Right lobe of liver (tissue), 4 donors: ENCODE data around the gene ARHGEF19.

Experiments
- POLR2A ChIP-seq: fragments of 450-650 bp; IDR thresholded peaks from one replicate; pipeline ENCODE4 v1.6.1; 2017; ENCODE audit warnings: antibody characterized with exemption, mild to moderate bottlenecking
- TF ChIP-seq, protein P1 (sequence below), 4 donors: fragments of 200-600 bp in 3 of 4; fragments of 450-650 bp in 1 of 4; IDR thresholded peaks; one replicate each; pipeline versions ENCODE4 v1.5.1 to v1.8.0; 2016 to 2022; ENCODE audit warnings: antibody characterized with exemption in 4 of 4, mild to moderate bottlenecking in 2 of 4
- donor health status: DM: no; HTN: no; CAD: no.
- donor health status: DM: no; HTN: no; CAD: no.
- donor health status: DM: no; HTN: yes; CAD: no.

DNA sequence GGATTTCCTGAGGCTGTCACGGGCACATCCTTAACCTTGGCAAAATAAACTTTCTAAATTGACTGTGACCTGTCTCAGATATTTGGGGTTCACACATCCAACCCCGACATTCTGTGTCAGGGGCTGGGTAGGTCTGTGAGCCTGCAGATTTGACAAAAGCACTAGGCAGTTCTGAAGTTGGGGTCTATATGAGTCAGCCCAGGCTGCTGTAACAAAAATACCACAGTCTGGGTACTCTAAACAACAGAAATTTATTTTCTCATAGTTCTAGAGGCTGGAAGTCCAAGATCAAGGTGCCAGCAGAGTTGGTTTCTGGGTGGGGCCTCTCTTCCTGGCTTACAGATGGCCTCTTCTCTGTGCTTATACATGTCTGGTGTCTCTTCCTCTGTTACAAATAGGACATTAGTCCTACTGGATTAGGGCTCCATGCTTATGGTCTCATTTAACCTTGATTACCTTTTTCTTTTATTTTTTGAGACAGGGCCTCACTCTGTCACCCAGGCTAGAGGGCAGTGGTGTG, 27.6 kb upstream of the ARHGEF19 start:
- TF ChIP-seq, protein P1, sequence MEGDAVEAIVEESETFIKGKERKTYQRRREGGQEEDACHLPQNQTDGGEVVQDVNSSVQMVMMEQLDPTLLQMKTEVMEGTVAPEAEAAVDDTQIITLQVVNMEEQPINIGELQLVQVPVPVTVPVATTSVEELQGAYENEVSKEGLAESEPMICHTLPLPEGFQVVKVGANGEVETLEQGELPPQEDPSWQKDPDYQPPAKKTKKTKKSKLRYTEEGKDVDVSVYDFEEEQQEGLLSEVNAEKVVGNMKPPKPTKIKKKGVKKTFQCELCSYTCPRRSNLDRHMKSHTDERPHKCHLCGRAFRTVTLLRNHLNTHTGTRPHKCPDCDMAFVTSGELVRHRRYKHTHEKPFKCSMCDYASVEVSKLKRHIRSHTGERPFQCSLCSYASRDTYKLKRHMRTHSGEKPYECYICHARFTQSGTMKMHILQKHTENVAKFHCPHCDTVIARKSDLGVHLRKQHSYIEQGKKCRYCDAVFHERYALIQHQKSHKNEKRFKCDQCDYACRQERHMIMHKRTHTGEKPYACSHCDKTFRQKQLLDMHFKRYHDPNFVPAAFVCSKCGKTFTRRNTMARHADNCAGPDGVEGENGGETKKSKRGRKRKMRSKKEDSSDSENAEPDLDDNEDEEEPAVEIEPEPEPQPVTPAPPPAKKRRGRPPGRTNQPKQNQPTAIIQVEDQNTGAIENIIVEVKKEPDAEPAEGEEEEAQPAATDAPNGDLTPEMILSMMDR (IDR thresholded peaks at IDR 0.05), result no peak
- no peak for TF ChIP-seq POLR2A
